ENCODE data around the gene NF1. TPM values are rescaled to one million over a fixed set of nuclear protein-coding genes. Genes with fewer than 3 reads are reported as not detected.
"Not testable (repeated sequence)": the region's sequence is repeated elsewhere in the genome, so short reads cannot be mapped to it uniquely, and the experiment has no call there.

The NF1 gene
- total RNA-seq, 1 donor from 2014 or later = 82.5 TPM

GRCh38 chr17:31195305-31195704, 100.5 kb downstream of the NF1 start:
- peaks cover 22% of the 10 kb centered on the region for H3K36me3 Mint-ChIP-seq (ENCODE audit: insufficient read depth)
- DNase-seq (ENCODE audit: low spot score, unreplicated experiment) = no peak
- H3K27ac Mint-ChIP-seq = no peak overlapping the region
- peaks cover 2% of the 10 kb centered on the region for H3K9me3 Mint-ChIP-seq (ENCODE audit: low read depth)
- TF ChIP-seq CTCF (IDR thresholded peaks at IDR 0.05; ENCODE audit: unreplicated experiment) = no peak
- H3K4me1 Mint-ChIP-seq (ENCODE audit: low read depth) = no peaks in the 10 kb centered on the region
- H3K4me3 Mint-ChIP-seq (ENCODE audit: low read depth) = no peak overlapping the region
- H3K27me3 Mint-ChIP-seq = no peaks in the 10 kb centered on the region

- H3K4me3 Mint-ChIP-seq (ENCODE audit: low read depth) = no peak overlapping the region
- H3K9me3 Mint-ChIP-seq (ENCODE audit: low read depth) = peaks cover 2% of the 10 kb centered on the region
- no peaks in the 10 kb centered on the region for H3K27me3 Mint-ChIP-seq
- no peak overlapping the region for H3K27ac Mint-ChIP-seq
- no peak for TF ChIP-seq CTCF (IDR thresholded peaks at IDR 0.05; ENCODE audit: unreplicated experiment)
- no peaks in the 10 kb centered on the region for H3K4me1 Mint-ChIP-seq (ENCODE audit: low read depth)
- peaks cover 15% of the 10 kb centered on the region for H3K36me3 Mint-ChIP-seq (ENCODE audit: insufficient read depth)
- no peak for DNase-seq (ENCODE audit: low spot score, unreplicated experiment)
Observed at GRCh38 chr17:31198026-31198425, 103.2 kb downstream of the NF1 start.

- H3K4me1 Mint-ChIP-seq (ENCODE audit: low read depth); H3K4me3 Mint-ChIP-seq (ENCODE audit: low read depth); H3K27ac Mint-ChIP-seq; H3K27me3 Mint-ChIP-seq; DNase-seq (ENCODE audit: low spot score, unreplicated experiment); H3K9me3 Mint-ChIP-seq (ENCODE audit: low read depth): not testable (repeated sequence)
- peaks cover 11% of the 10 kb centered on the region for H3K36me3 Mint-ChIP-seq (ENCODE audit: insufficient read depth)
Observed at GRCh38 chr17:31198666-31199065, 103.9 kb downstream of the NF1 start.

- H3K4me1 Mint-ChIP-seq (ENCODE audit: low read depth) = no peaks in the 10 kb centered on the region
- no peak for TF ChIP-seq CTCF (IDR thresholded peaks at IDR 0.05; ENCODE audit: unreplicated experiment)
- H3K9me3 Mint-ChIP-seq (ENCODE audit: low read depth) = peaks cover 2% of the 10 kb centered on the region
- H3K27me3 Mint-ChIP-seq = no peaks in the 10 kb centered on the region
- no peak for DNase-seq (ENCODE audit: low spot score, unreplicated experiment)
- no peak overlapping the region for H3K27ac Mint-ChIP-seq
- no peak overlapping the region for H3K4me3 Mint-ChIP-seq (ENCODE audit: low read depth)
- H3K36me3 Mint-ChIP-seq (ENCODE audit: insufficient read depth) = peaks cover 5% of the 10 kb centered on the region
Observed at GRCh38 chr17:31200287-31200686, 105.5 kb downstream of the NF1 start.

GRCh38 chr17:31202968-31203367, 108.2 kb downstream of the NF1 start:
- peaks cover 5% of the 10 kb centered on the region for H3K36me3 Mint-ChIP-seq (ENCODE audit: insufficient read depth)
- DNase-seq (ENCODE audit: low spot score, unreplicated experiment) = no peak
- TF ChIP-seq CTCF (IDR thresholded peaks at IDR 0.05; ENCODE audit: unreplicated experiment) = no peak
- no peaks in the 10 kb centered on the region for H3K9me3 Mint-ChIP-seq (ENCODE audit: low read depth)
- no peak overlapping the region for H3K27ac Mint-ChIP-seq
- no peak overlapping the region for H3K4me3 Mint-ChIP-seq (ENCODE audit: low read depth)
- no peaks in the 10 kb centered on the region for H3K4me1 Mint-ChIP-seq (ENCODE audit: low read depth)
- no peaks in the 10 kb centered on the region for H3K27me3 Mint-ChIP-seq

- no peaks in the 10 kb centered on the region for H3K27me3 Mint-ChIP-seq
- H3K9me3 Mint-ChIP-seq (ENCODE audit: low read depth) = no peaks in the 10 kb centered on the region
- no peak for DNase-seq (ENCODE audit: low spot score, unreplicated experiment)
- no peaks in the 10 kb centered on the region for H3K4me1 Mint-ChIP-seq (ENCODE audit: low read depth)
- no peak for TF ChIP-seq CTCF (IDR thresholded peaks at IDR 0.05; ENCODE audit: unreplicated experiment)
- peaks cover 3% of the 10 kb centered on the region for H3K36me3 Mint-ChIP-seq (ENCODE audit: insufficient read depth)
- H3K27ac Mint-ChIP-seq = no peak overlapping the region
- no peak overlapping the region for H3K4me3 Mint-ChIP-seq (ENCODE audit: low read depth)
Observed at GRCh38 chr17:31211352-31212012, 116.7 kb downstream of the NF1 start.

Measured in progenitor cell of endocrine pancreas (in vitro differentiated cells).